ENCODE measurements around the gene TRPM4. TPM values are rescaled to one million over a fixed set of nuclear protein-coding genes. Genes with fewer than 3 reads are reported as not detected.

The TRPM4 gene
- total RNA-seq, 1 donor from 2014 or later: 31.5 TPM

- TF ChIP-seq CTCF (IDR thresholded peaks at IDR 0.05; ENCODE audit: borderline replicate concordance): no peak
- Histone ChIP-seq H3K36me3 (peaks cover 64% of the 10 kb centered on the region), H3K27ac (replicated peaks) (peak overlapping the region; percentile 36), H3K27me3 (ENCODE audit: low read depth) (no peaks in the 10 kb centered on the region), H3K4me3 (no peak overlapping the region), H3K4me1 (peaks cover 24% of the 10 kb centered on the region), H3K9me3 (replicated peaks) (no peaks in the 10 kb centered on the region)
- intact Hi-C loops (cut with micrococcal nuclease): no loop called here
- no peak for DNase-seq
Observed at GRCh38 chr19:49210108-49210900, 52.7 kb downstream of the TRPM4 start.

- Histone ChIP-seq H3K36me3 (peaks cover 57% of the 10 kb centered on the region), H3K4me3 (no peak overlapping the region), H3K9me3 (replicated peaks) (no peaks in the 10 kb centered on the region), H3K4me1 (peaks cover 24% of the 10 kb centered on the region), H3K27ac (replicated peaks) (no peak overlapping the region), H3K27me3 (ENCODE audit: low read depth) (no peaks in the 10 kb centered on the region)
- DNase-seq: no peak
- intact Hi-C loops (cut with micrococcal nuclease): no loop called here
- no peak for TF ChIP-seq CTCF (IDR thresholded peaks at IDR 0.05; ENCODE audit: borderline replicate concordance)
Observed at GRCh38 chr19:49210901-49211451, 53.4 kb downstream of the TRPM4 start.

GRCh38 chr19:49212016-49212701, 54.6 kb downstream of the TRPM4 start:
- no peak for DNase-seq
- intact Hi-C loops (cut with micrococcal nuclease): no loop called here
- no peak for TF ChIP-seq CTCF (IDR thresholded peaks at IDR 0.05; ENCODE audit: borderline replicate concordance)
- Histone ChIP-seq H3K27ac (replicated peaks) (no peak overlapping the region), H3K4me3 (no peak overlapping the region), H3K4me1 (peaks cover 24% of the 10 kb centered on the region), H3K36me3 (peaks cover 45% of the 10 kb centered on the region), H3K27me3 (ENCODE audit: low read depth) (no peaks in the 10 kb centered on the region), H3K9me3 (replicated peaks) (no peaks in the 10 kb centered on the region)

- peaks cover 35% of the 10 kb centered on the region for H3K36me3 ChIP-seq
- intact Hi-C loops (cut with micrococcal nuclease): no loop called here
- H3K4me3 ChIP-seq: no peak overlapping the region
- no peak for TF ChIP-seq CTCF (IDR thresholded peaks at IDR 0.05; ENCODE audit: borderline replicate concordance)
- H3K27ac ChIP-seq (replicated peaks): no peak overlapping the region
- no peak for DNase-seq
- peaks cover 8% of the 10 kb centered on the region for H3K4me1 ChIP-seq
- H3K9me3 ChIP-seq (replicated peaks): no peaks in the 10 kb centered on the region
- no peaks in the 10 kb centered on the region for H3K27me3 ChIP-seq (ENCODE audit: low read depth)
Observed at GRCh38 chr19:49213791-49214190, 56.2 kb downstream of the TRPM4 start.

GRCh38 chr19:49214701-49215100, 57.1 kb downstream of the TRPM4 start:
- H3K9me3 ChIP-seq (replicated peaks): no peaks in the 10 kb centered on the region
- H3K4me3 ChIP-seq: no peak overlapping the region
- TF ChIP-seq CTCF (IDR thresholded peaks at IDR 0.05; ENCODE audit: borderline replicate concordance): no peak
- H3K4me1 ChIP-seq: peaks cover 8% of the 10 kb centered on the region
- no peaks in the 10 kb centered on the region for H3K27me3 ChIP-seq (ENCODE audit: low read depth)
- intact Hi-C loops (cut with micrococcal nuclease): no loop called here
- H3K36me3 ChIP-seq: peaks cover 35% of the 10 kb centered on the region
- DNase-seq: no peak
- no peak overlapping the region for H3K27ac ChIP-seq (replicated peaks)

All from left ventricle myocardium inferior (tissue), 1 donor.